ENCODE data around the gene ZNF502.

The ZNF502 gene

DNA sequence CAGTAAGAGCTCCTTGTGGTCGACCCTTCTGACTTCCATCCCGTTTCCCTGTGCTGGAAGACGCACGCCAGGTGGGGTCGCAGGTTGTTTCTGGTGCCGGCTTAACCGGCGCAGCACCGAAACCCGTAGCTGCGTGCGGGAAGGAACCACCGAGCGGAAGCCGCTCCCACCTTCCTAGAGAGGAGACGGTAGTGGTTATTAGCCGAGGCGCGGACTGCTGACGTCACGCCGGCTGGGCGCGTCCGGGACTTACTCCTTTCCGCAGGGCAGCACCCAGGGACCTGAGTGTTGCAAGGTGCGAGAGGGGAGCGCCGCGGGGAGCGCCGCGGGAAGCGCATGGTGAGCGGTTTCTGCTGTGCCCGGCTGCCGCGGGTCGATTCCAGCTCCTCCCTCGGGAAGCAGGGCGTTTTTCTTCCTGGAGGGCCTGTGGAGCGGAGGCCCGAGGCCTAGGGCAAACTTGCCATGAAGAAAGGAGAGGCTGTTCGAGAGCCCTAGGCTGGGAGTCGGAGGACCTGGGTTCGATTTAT, 17.0 kb downstream of the ZNF502 start, which contains the start of gene ZNF501 (continued):
- TF ChIP-seq ZBTB17 (tag by site-specific recombination; IDR thresholded peaks at IDR 0.05) = peak; percentile 79
- peak; percentile 80 for TF ChIP-seq ZNF341 (tag by site-specific recombination; IDR thresholded peaks at IDR 0.05; ENCODE audit: low read depth)
- no peak for TF ChIP-seq BCL11A (tag by site-specific recombination; IDR thresholded peaks at IDR 0.05; ENCODE audit: low read depth)
- TF ChIP-seq ZNF626 (tag by site-specific recombination; IDR thresholded peaks at IDR 0.05) = no peak
- no peak for TF ChIP-seq ZNF548 (tag by site-specific recombination; IDR thresholded peaks at IDR 0.05)
- TF ChIP-seq MYNN (tag by site-specific recombination; IDR thresholded peaks at IDR 0.05; ENCODE audit: borderline replicate concordance) = no peak
- TF ChIP-seq WT1 (tag by site-specific recombination; IDR thresholded peaks at IDR 0.05) = 0 out of 2 replicates have a peak, but pooled peaks have one; percentile 15
- TF ChIP-seq ZNF48 (tag by site-specific recombination; IDR thresholded peaks at IDR 0.05) = no peak
- peak; percentile 79 for TF ChIP-seq ZNF335 (tag by site-specific recombination; conservative IDR thresholded peaks at IDR 0.05)
- no peak for TF ChIP-seq ZNF433 (tag by site-specific recombination; IDR thresholded peaks at IDR 0.05; ENCODE audit: low read depth)
- TF ChIP-seq ZNF423 (tag by site-specific recombination; IDR thresholded peaks at IDR 0.05) = peak; percentile 89
- TF ChIP-seq, protein P1, sequence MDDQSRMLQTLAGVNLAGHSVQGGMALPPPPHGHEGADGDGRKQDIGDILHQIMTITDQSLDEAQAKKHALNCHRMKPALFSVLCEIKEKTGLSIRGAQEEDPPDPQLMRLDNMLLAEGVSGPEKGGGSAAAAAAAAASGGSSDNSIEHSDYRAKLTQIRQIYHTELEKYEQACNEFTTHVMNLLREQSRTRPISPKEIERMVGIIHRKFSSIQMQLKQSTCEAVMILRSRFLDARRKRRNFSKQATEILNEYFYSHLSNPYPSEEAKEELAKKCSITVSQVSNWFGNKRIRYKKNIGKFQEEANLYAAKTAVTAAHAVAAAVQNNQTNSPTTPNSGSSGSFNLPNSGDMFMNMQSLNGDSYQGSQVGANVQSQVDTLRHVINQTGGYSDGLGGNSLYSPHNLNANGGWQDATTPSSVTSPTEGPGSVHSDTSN (CRISPR knock-in tag; IDR thresholded peaks at IDR 0.05) = no peak
- no peak for TF ChIP-seq SCRT1 (tag by site-specific recombination; IDR thresholded peaks at IDR 0.05; ENCODE audit: borderline replicate concordance)
- TF ChIP-seq ZNF133 (tag by site-specific recombination; IDR thresholded peaks at IDR 0.05) = no peak
- TF ChIP-seq, protein P2, sequence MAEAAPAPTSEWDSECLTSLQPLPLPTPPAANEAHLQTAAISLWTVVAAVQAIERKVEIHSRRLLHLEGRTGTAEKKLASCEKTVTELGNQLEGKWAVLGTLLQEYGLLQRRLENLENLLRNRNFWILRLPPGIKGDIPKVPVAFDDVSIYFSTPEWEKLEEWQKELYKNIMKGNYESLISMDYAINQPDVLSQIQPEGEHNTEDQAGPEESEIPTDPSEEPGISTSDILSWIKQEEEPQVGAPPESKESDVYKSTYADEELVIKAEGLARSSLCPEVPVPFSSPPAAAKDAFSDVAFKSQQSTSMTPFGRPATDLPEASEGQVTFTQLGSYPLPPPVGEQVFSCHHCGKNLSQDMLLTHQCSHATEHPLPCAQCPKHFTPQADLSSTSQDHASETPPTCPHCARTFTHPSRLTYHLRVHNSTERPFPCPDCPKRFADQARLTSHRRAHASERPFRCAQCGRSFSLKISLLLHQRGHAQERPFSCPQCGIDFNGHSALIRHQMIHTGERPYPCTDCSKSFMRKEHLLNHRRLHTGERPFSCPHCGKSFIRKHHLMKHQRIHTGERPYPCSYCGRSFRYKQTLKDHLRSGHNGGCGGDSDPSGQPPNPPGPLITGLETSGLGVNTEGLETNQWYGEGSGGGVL (tag by site-specific recombination; IDR thresholded peaks at IDR 0.05) = no peak
- TF ChIP-seq, protein P3, sequence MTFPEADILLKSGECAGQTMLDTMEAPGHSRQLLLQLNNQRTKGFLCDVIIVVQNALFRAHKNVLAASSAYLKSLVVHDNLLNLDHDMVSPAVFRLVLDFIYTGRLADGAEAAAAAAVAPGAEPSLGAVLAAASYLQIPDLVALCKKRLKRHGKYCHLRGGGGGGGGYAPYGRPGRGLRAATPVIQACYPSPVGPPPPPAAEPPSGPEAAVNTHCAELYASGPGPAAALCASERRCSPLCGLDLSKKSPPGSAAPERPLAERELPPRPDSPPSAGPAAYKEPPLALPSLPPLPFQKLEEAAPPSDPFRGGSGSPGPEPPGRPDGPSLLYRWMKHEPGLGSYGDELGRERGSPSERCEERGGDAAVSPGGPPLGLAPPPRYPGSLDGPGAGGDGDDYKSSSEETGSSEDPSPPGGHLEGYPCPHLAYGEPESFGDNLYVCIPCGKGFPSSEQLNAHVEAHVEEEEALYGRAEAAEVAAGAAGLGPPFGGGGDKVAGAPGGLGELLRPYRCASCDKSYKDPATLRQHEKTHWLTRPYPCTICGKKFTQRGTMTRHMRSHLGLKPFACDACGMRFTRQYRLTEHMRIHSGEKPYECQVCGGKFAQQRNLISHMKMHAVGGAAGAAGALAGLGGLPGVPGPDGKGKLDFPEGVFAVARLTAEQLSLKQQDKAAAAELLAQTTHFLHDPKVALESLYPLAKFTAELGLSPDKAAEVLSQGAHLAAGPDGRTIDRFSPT (tag by site-specific recombination; IDR thresholded peaks at IDR 0.05) = no peak
- peak; percentile 90 for TF ChIP-seq ZIC2 (tag by site-specific recombination; IDR thresholded peaks at IDR 0.05)
- TF ChIP-seq, protein P4, sequence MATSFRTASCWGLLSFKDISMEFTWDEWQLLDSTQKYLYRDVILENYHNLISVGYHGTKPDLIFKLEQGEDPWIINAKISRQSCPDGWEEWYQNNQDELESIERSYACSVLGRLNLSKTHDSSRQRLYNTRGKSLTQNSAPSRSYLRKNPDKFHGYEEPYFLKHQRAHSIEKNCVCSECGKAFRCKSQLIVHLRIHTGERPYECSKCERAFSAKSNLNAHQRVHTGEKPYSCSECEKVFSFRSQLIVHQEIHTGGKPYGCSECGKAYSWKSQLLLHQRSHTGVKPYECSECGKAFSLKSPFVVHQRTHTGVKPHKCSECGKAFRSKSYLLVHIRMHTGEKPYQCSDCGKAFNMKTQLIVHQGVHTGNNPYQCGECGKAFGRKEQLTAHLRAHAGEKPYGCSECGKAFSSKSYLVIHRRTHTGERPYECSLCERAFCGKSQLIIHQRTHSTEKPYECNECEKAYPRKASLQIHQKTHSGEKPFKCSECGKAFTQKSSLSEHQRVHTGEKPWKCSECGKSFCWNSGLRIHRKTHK (tag by site-specific recombination; IDR thresholded peaks at IDR 0.05) = no peak
- peak; percentile 95 for TF ChIP-seq ZNF561 (tag by site-specific recombination; IDR thresholded peaks at IDR 0.05; ENCODE audit: borderline replicate concordance)
- peak; percentile 82 for TF ChIP-seq KLF8 (tag by site-specific recombination; IDR thresholded peaks at IDR 0.05)

DNA sequence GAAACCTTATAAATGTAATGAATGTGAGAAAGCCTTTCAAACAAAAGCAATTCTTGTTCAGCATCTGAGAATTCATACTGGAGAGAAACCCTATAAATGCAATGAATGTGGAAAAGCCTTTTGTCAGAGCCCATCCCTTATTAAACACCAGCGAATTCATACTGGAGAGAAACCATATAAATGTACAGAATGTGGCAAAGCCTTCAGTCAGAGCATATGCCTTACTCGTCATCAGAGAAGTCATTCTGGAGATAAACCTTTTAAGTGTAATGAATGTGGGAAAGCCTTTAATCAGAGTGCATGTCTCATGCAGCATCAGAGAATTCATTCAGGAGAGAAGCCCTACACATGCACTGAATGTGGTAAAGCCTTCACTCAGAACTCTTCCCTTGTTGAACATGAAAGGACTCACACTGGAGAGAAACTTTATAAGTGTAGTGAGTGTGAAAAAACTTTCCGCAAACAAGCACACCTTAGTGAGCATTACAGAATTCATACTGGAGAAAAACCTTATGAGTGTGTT, 22.2 kb downstream of the ZNF502 start:
- POLR2A ChIA-PET = no interaction called here
- CTCF ChIA-PET = no interaction called here
- H3K9me3 ChIP-seq (ENCODE audit: control insufficient read depth, insufficient read depth, low read depth, low read length) = no peaks in the 10 kb centered on the region
- peaks cover 0 to 30% of the 10 kb centered on the region in 2 experiments; a peak in 1 of 3 replicates for H3K36me3 ChIP-seq (ENCODE audit: control insufficient read depth in 2 of 2, insufficient read depth in 1 of 2, low read length in 2 of 2)
- H3K4me3 ChIP-seq (ENCODE audit: low read depth, low read length) = no peak overlapping the region
- no peak overlapping the region for H3K27ac ChIP-seq (ENCODE audit: extremely low read depth, low read depth, low read length)
- H3K4me1 ChIP-seq (ENCODE audit: control insufficient read depth, insufficient read depth, low read length) = no peaks in the 10 kb centered on the region
- peak; percentile 93; the same call in 1 of the 2 replicates for TF ChIP-seq TRIM28 (IDR thresholded peaks at IDR 0.05; ENCODE audit: borderline replicate concordance, low read length)
- peak; percentile 96 for TF ChIP-seq SETDB1 (IDR thresholded peaks at IDR 0.05; ENCODE audit: insufficient read length, low read length)
- TF ChIP-seq HOXA7 (CRISPR knock-in tag; IDR thresholded peaks at IDR 0.05; ENCODE audit: borderline replicate concordance) = no peak
- TF ChIP-seq ZBTB7A (tag by site-specific recombination; IDR thresholded peaks at IDR 0.05; ENCODE audit: low read depth) = no peak
- no peak for TF ChIP-seq ZNF747 (tag by site-specific recombination; IDR thresholded peaks at IDR 0.05)
- TF ChIP-seq, protein P5, sequence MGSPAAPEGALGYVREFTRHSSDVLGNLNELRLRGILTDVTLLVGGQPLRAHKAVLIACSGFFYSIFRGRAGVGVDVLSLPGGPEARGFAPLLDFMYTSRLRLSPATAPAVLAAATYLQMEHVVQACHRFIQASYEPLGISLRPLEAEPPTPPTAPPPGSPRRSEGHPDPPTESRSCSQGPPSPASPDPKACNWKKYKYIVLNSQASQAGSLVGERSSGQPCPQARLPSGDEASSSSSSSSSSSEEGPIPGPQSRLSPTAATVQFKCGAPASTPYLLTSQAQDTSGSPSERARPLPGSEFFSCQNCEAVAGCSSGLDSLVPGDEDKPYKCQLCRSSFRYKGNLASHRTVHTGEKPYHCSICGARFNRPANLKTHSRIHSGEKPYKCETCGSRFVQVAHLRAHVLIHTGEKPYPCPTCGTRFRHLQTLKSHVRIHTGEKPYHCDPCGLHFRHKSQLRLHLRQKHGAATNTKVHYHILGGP (tag by site-specific recombination; IDR thresholded peaks at IDR 0.05) = no peak
- TF ChIP-seq ZNF175 (tag by site-specific recombination; IDR thresholded peaks at IDR 0.05) = no peak
- no peak for TF ChIP-seq FEZF1 (tag by site-specific recombination; IDR thresholded peaks at IDR 0.05)
- peak; percentile 93 for TF ChIP-seq ZNF501 (tag by site-specific recombination; IDR thresholded peaks at IDR 0.05)
- peak; percentile 71; the same call in 1 of the 2 replicates for TF ChIP-seq ZNF274 (IDR thresholded peaks at IDR 0.05; ENCODE audit: low read length)
- TF ChIP-seq ZNF274 (tag by site-specific recombination; IDR thresholded peaks at IDR 0.05; ENCODE audit: borderline replicate concordance) = peak; percentile 87
